Measurements from ENCODE around the gene FAM200B.
"Not testable (repeated sequence)": the region's sequence is repeated elsewhere in the genome, so short reads cannot be mapped to it uniquely, and the experiment has no call there.

The FAM200B gene

DNA sequence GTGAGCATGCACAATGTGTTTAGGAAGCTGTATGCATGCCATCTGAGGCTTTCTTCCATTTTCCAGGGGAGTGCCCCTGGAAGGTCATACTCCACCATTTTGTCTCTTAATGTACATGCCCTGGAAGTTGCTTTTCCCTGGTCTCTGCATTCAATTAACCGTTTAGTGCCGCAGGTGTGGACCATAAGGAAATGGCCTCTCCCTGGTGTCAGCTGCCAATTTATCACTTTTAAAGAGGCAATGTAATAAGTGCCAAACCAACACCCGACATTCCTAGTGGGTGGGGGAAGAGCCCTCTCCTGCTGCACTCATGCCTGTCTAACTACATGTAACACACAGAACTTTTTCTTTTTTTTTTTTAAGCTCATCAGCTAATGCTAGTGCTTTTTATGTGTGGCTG lies 14.1 kb downstream of the FAM200B start:
- DNase-seq (ENCODE audit: low read depth in 1 of 2, low spot score in 1 of 2) = no peak

DNA sequence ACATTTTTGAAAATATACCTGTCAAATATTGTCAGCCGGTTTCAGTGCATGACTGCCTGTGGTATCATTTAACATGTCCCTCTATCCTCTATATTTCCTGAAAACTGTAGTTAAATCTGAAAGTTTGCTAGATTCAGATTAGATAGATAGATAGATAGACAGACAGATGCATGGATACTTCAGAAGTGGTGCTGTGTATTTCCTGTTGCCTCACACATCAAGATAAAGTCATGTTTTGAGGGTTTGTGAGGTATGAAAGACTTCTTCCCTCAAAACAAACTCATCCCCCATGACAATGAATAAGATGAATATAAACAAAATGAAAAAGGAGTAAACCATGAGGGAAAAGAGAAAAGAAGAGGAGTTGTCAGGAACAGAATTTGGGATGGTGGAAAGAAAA lies 15.2 kb downstream of the FAM200B start:
- DNase-seq (ENCODE audit: low read depth in 1 of 2, low spot score in 1 of 2) = no peak

DNA sequence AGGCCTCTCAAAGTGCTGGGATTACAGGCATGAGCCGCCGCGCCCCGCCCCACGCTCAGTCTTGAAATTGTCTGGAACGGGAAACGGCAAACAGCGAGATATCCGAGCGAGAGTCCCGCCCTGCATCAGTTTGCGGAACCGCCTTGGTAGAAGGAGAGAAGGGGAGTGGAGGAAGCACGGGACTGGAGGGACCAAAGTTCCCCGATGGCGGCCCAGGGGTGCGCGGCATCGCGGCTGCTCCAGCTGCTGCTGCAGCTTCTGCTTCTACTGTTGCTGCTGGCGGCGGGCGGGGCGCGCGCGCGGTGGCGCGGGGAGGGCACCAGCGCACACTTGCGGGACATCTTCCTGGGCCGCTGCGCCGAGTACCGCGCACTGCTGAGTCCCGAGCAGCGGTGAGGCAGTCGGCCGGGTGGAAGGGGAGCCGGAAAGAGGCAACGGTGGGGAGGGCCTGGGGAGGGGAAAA lies 21.3 kb downstream of the FAM200B start, which contains the start of gene BST1:
Gene BST1, plus strand, starts transcription at position 125 of the 463 bp plus-strand sequence. Its CDS starts 80 bp downstream, at position 205.
- DNase-seq (ENCODE audit: low read depth in 1 of 2, low spot score in 1 of 2) = peak; percentile 12 to 18

GRCh38 chr4:15703439-15703838 lies 21.8 kb downstream of the FAM200B start:
- no peak for DNase-seq (ENCODE audit: low read depth in 1 of 2, low spot score in 1 of 2)

DNA sequence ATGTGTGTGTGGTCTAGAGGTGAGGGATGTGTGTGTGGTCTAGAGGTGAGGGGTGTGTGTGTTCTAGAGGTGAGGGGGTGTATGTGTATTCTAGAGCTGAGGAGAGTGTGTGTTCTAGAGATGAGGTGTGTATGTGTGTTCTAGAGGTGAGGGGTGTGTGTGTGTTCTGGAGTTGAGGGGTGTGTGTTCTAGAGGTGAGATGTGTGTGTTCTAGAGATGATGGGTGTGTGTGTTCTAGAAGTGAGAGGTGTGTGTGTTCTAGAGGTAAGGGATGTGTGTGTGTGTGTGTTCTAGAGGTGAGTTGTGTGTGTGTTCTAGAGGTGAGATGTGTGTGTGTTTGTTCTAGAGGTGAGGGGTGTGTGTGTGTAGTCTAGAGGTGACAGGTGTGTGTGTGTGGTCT lies 22.5 kb downstream of the FAM200B start:
- DNase-seq (ENCODE audit: low read depth in 1 of 2, low spot score in 1 of 2) = no peak

DNA sequence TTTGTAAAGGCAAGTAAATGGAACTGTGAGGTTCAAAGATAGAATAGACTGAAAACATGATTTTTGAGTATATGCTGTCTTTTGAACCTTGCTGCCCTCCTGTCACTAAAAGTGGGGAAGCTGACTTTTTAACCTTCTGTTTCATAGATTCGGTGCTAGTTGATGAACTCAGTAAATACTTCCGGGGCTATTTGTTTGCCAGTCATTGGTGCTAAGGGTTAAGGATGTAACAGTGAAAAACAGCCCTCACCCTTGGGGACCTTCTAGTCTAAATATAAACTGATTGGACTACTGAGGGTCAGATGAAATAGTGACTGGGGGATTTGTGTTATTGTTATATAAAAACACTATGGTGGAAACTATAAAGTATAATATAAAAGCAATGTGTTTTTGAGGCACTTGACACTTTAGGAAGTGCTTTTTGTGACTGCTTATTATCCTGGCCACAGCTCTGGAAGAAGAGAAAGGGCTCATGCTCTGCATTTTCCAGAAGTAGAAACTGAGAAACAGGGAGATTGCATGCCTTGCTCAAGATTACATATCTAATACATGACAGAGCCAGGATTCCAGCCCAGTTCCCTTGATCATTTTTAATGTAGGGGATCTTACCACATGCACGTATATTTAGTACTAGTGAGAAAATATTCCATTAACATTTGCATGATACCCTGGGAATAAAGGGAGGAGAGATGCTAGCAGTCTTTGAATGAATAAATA lies 25.2 kb downstream of the FAM200B start:
- DNase-seq (ENCODE audit: low read depth in 1 of 2, low spot score in 1 of 2) = no peak

DNA sequence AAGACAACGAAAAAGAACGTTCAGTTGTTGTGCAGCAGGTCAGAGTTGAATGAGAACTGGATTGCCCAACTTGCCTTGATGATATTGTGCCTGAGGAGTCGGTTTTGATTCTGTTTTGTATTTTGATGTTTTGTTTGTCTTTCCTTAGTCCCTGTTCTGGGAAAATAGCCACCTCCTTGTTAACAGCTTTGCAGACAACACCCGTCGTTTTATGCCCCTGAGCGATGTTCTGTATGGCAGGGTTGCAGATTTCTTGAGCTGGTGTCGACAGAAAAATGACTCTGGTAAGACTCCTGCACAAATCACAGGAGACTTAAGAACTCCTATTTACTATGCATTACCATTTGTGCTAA lies 25.7 kb downstream of the FAM200B start:
- DNase-seq (ENCODE audit: low read depth in 1 of 2, low spot score in 1 of 2) = no peak

GRCh38 chr4:15711762-15712161 lies 30.1 kb downstream of the FAM200B start:
- no peak for DNase-seq (ENCODE audit: low read depth in 1 of 2, low spot score in 1 of 2)

- DNase-seq (ENCODE audit: low read depth in 1 of 2, low spot score in 1 of 2) = no peak
Observed at GRCh38 chr4:15712214-15712613, 30.6 kb downstream of the FAM200B start.

DNA sequence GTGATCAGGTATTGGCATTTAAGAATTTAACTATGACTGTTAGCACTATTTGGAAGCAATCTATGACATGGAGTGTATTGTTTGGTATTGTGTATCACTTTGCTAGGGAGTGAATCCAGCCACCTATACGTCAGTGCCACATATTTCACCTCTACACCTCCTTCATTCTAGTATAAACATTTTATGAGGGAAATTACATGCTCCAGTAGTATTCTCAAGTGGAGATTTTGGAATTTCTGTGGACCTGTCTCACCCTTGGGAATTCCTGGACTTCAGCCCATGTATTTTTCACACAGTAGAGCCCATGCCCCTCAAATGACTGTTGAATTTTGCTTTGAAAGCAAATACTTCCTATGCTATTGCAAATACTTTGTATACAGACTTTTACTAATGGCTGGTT lies 32.5 kb downstream of the FAM200B start:
- no peak for DNase-seq (ENCODE audit: low read depth in 1 of 2, low spot score in 1 of 2)

- DNase-seq (ENCODE audit: low read depth in 1 of 2, low spot score in 1 of 2) = no peak
Observed at GRCh38 chr4:15714646-15715435, 33.2 kb downstream of the FAM200B start.

DNA sequence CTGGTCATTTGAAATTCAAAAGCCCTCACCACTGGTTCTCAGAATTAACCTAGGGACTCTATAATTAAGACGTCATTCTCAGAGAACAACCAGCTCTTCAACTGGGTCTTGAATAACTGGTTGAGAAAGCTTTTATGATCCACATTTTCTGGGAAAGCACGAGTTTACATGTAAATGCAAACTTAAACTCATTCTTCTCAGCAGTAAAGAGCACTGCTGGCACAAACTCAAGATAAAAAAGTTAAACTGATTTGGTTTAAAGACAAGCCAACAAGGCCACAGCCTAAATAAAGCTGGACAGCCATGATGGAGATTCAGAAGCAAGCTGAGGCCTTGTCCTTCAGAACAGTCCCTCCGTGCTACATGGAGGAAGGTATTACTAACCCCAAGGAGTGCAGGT lies 34.5 kb downstream of the FAM200B start:
- DNase-seq (ENCODE audit: low read depth in 1 of 2, low spot score in 1 of 2) = no peak

DNA sequence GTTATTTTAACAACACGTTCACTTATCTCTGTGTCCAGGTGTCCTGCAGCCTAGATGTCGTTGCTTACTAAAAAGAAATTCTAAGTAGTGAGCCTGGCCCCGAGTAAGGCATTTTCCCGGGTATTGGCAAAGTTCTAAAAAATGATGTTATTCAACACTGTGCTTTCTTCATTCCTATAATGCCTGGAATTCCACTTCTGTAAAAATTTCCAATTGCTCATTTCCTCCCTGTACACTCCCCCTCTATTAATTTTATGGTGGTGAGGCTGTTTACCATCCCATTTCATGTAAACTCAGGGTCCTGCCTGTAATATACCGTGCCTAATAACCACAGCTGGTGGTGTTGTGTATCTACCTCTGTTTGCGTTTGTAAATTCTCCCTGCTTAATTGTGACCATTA lies 35.5 kb downstream of the FAM200B start:
- DNase-seq (ENCODE audit: low read depth in 1 of 2, low spot score in 1 of 2) = no peak

GRCh38 chr4:15717657-15718416 lies 36.2 kb downstream of the FAM200B start:
- DNase-seq (ENCODE audit: low read depth in 1 of 2, low spot score in 1 of 2) = no peak

DNA sequence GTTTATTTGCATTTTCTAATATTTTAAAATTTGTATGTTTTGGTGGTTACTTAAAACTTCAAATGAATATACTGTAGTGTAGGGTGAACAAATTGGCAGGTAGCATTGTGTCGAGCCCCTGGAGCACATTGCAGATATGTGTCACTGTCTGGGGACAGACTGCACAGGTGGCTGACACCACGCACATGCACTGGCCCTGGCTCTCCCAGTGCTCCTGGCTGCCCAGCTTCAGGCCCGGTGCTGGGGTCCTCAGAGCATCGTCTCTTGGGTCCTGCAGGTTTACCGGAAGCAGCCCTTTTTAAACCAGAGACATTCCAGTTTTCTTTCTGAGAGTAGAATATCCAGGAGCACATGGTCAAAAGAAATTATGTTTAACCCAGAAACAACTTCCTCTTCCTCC lies 36.8 kb downstream of the FAM200B start:
- no peak for DNase-seq (ENCODE audit: low read depth in 1 of 2, low spot score in 1 of 2)

DNA sequence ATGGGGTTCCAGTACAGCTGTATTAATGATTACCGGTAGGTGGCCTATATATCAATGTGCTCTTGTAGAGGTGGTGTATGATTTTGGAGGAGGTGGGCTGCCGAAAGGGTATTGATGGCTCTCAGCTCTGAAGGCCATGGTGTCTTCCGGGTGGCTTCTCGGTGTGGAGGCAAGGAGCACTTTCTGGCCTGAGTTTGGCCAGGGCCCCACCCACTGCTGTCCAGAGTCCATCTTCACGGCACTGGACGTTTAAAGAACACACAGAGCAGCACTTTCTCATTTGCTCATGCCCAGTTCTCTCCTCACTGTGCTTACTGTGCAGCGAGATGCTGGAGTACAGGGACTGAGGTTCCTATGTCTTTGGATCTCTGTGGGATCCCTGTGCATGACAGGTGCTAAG lies 37.3 kb downstream of the FAM200B start:
- no peak for DNase-seq (ENCODE audit: low read depth in 1 of 2, low spot score in 1 of 2)

DNA sequence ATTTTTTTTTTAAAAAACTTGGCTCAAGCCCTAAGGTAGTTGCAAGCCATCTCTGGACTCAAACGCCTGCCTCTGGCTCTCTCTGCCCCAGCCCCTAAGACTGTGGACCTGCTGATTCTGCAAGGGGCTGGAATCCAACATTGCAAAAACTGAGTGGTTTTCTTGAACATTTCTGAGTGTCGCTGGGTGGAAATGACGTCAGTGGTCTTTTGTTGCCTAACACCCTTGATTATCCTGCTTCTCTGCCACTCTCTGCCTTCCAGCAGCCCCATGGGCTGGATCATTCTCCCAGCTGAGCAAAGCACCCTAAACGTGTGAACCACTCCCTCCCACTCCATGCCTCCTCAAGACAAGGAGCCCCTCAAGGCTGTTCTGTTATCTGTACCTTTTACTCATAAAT lies 37.9 kb downstream of the FAM200B start:
- DNase-seq (ENCODE audit: low read depth in 1 of 2, low spot score in 1 of 2) = no peak

DNA sequence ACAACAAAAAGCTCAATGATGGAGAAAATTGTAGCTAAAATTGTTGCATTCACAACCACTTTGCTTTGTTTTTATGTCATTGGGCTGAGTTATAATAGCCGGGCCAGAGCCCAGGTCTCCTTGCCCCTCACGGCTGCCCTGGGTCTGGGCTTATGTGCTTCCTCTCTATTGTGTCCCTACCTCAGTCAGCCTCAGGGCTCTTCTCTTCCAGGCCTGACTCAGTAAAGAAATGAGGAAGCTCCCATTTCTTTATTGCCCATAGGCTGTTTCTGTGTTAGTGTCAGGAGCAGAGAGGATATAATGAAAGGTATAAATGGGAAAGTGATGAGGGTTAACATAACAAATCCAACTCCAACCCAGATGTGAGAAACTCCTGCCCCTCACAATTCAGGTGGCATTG lies 39.2 kb downstream of the FAM200B start:
- no peak for DNase-seq (ENCODE audit: low read depth in 1 of 2, low spot score in 1 of 2)

GRCh38 chr4:15725608-15726007 lies 44.0 kb downstream of the FAM200B start:
- no peak for DNase-seq (ENCODE audit: low read depth in 1 of 2, low spot score in 1 of 2)

GRCh38 chr4:15729910-15730533 lies 48.4 kb downstream of the FAM200B start:
- DNase-seq (ENCODE audit: low read depth in 1 of 2, low spot score in 1 of 2) = no peak

DNA sequence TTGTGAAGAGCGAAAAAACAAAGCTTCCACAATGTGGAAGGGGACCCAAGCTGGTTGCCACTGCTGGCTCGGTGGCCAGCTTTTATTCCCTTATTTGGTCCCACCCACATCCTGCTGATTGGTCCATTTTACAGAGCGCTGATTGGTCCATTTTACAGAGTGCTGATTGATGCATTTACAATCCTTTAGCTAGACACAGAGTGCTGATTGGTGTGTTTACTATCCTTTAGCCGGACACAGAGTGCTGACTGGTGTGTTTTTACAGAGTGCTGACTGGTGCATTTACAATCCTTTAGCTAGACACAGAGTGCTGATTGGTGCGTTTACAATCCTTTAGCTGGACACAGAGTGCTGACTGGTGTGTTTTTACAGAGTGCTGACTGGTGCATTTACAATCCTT lies 51.4 kb downstream of the FAM200B start:
- DNase-seq (ENCODE audit: low read depth in 1 of 2, low spot score in 1 of 2) = not testable (repeated sequence)
